A549 treated with AZD2906 at 1 μM for 4 hours (cell line): ENCODE results near the gene KLHDC4. TPM values are rescaled to one million over a fixed set of nuclear protein-coding genes. Genes with fewer than 3 reads are reported as not detected.

Source experiments
- total RNA-seq: library from RNA; stranded (reverse); fragments of 200-300 nt; extraction: Qiagen RNA extraction; gene quantifications from 5 replicates; pipeline ENCODE4 v1.2.3, GENCODE V29; 2022

KLHDC4 gene
- total RNA-seq, result 46.2 to 54.8 TPM (median 51.1 TPM) in 5 replicates

GRCh38 chr16:87765776-87766484 lies at the start of gene KLHDC4:
Gene KLHDC4, minus strand, starts transcription at chr16:87765986. Its CDS starts 96 bp downstream, at chr16:87765890.

Other genes starting within 250 kb of the KLHDC4 start
- gene JPH3, start 163.5 kb downstream of the KLHDC4 start, total RNA-seq, result 1.4 to 2.3 TPM (median 1.9 TPM) in 5 replicates
- gene SLC7A5, start 103.5 kb upstream of the KLHDC4 start, total RNA-seq, result 681 to 813 TPM (median 793 TPM) in 5 replicates
- not detected in 5 replicates for gene CA5A, start 170.5 kb upstream of the KLHDC4 start, total RNA-seq
- gene BANP, start 185.4 kb upstream of the KLHDC4 start, total RNA-seq, result 14.3 to 16.7 TPM (median 16.0 TPM) in 5 replicates